GM21576 (cell line): Measurements from ENCODE around the gene PKD1.

Experiments
- ATAC-seq: cut with Tn5 transposase; IDR thresholded peaks from one replicate; pipeline ENCODE4 v1.9.1; 2021; ENCODE audit warnings: mild to moderate bottlenecking, moderate library complexity; ENCODE audit not compliant: unreplicated experiment

The PKD1 gene

DNA sequence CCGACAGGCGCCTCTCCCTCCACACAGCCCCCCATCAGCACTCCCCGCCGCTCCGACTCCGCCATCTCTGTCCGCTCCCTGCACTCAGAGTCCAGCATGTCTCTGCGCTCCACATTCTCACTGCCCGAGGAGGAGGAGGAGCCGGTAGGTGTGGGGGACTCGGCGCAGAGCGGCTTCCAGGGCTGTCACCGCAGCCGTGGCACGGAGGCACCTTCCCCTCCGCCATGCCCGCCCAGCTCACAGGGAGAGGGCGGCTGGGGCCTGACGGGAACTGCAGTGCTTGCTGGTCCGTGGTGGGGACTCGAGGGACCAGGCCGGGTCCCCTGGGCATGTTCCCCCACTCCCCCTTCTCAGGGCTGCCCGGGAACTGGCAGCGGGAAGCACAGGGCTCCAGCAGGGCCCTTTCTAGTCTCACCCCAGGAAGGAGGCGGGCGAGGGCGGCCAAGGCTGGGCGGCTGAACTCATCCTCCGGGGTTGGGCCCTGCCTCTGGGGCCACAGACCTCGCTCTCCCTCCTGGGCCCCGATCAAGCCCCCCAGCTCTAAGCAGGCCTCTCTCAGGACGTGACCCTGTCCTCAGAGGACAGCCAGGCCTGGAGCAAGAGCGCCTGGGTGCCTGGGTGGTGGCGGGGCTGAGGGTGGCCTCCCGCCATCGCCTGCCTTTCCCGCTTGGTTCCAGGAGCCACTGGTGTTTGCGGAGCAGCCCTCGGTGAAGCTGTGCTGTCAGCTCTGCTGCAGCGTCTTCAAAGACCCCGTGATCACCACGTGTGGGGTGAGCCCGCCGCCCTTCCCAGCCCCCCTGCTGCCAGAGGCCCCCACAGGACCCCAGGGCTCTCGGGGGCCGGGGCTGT, 35.1 kb upstream of the PKD1 start:
- ATAC-seq: no peak

DNA sequence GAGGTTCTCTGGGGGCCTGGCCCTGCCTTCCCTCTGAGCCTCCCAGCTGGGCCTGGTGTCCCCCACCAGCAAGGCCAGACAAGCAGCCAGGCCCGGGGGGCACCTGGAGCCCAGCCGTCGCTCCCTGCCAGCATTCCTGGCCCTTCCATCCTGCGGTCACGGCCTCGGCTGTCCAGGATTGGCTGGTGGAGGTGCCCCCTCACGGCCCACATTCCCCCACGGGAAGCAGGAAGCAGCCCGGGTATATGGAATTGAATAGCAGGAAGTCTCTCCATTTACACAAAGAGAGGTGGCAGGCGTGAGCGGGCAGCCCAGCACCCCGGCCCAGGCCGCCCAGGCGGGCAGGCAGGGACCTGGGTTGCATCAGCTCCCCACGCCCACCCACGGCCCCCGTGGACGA, 34.4 kb upstream of the PKD1 start:
- no peak for ATAC-seq

DNA sequence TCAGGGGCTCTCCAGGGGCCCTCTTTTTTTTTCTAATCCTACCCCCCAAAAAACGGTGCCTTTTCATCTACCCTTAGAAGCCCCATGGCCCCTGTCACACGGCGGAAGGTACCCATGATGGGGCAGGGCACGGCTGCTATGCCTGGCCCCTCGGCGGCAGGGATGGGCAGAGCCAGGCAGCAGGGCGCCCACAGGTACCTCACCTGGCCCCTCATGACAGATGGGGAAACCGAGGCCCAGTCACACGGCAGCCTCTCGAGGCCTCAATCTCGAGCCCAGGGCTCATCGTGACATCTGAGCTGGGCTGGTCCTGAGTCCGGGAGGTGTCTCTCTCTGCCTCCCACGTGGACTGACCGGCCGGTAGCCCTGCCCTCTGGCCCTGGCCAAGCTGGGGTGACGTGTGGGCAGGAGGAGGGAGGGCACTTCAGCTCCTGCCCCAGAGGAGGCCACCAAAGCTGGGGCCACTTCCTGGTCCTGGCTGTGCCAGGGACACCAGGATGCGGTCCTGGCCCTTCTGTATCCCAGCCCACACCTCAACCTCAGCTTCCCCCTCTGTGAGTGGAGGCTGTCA, 31.5 kb upstream of the PKD1 start:
- no peak for ATAC-seq

DNA sequence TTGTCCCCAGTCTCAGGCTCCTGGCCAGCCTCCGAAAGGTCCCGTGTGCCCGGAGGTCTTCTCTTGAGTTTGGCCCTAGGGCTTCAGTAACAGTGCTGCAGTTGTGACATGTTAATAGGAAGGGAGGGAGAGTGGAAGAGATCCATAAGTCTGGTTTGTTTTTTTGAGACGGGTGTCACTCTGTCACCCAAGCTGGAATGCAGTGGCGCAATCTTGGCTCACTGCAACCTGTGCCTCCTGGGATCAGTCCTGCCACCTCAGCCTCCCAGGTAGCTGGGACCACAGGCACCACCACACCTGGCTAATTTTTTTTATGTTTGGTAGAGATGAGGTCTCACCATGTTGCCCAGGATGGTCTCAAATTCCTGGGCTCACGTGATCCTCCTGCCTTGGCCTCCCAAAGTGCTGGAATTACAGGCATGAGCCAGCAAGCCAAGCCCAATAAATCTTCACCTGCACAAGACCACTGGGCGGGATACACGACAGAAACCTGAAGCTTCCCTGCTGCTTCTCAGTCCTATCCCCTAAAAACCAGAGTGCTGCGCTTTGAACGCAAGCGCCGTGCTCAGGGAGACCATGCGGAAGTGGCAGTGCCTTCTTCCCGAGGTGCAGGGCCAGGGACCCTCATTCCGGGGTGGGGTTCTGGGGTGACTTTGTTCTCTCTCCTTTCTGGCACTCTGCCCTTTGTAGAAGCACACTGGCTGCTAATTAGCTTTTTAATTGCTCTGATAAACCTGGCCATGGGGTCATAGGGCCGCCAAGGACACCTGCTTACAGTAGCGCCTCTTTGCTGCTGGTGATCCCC, 30.8 kb upstream of the PKD1 start:
- ATAC-seq: no peak

DNA sequence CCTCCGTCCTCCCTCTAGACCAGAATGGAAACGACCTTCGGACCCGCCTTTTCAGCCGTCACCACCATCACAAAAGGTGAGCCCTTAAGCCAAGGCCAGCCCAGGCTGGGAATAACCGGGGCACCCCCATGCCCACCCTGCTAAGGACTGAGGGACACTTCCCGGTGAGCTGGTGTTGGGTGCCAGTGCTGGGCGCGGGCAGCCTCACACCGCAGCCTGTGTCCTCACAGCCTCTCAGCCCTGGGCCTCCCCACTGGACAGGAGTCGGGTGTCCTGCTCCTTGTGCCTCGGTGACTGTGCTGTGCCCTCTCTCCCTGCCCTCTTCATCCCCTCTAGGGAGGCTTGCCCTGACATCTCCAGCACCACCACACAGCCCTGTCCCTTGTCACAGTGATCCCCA, 30.2 kb upstream of the PKD1 start:
- no peak for ATAC-seq

DNA sequence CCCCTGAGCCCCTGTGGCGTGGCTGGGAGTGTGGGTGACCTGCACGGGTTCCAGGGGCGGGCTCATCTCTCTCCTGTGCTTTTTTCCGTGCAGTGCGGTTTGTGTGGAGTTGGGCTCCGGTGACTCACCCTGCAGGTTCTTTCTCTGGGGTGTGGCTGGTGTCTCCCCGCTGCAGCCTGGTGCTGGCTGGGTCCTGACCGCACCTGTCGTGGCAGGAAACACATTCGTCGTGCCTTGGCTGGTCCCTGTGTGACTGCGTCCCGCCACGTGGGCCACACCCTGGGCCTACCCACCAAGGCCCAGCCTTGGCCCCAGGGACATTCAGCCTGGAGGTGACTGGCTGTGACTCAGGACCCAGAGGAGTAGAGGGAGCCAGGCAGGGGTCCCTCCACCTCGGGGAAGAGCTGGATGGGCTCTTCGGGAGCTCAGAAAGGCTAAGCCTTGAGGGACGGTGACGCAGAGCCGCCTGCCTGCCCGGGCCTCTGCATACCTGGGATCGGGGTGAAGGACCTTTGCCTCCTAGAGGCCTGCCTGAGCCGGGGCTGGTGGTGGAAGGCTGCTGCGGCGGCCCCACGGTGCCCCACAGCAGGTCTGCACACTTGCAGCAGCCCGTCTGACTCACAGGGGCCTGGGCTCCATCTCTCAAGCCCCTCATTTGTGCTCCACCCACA, 27.6 kb upstream of the PKD1 start:
- no peak for ATAC-seq

DNA sequence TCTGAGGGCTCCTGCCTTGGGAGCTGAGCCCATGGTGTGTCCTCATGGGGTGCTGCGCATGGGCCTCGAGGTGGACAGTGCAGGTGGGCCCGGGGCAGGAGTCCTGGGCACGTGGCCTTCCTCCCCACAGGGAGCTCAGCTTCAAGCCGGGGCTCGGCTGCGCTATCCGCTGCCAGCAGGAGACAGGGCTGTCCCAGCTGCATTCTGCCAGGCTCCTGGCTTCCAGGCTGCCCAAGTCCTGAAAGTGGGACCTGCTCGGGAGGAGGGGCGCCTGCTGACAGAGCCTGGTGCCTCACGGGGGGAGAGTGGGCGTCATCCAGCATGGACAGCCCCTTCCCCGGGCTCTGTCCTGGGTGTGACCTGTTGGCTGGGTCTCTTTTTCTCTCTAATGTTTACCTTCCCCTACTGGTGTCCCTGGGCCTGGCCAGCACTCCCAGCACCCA, 27.0 kb upstream of the PKD1 start:
- no peak for ATAC-seq

DNA sequence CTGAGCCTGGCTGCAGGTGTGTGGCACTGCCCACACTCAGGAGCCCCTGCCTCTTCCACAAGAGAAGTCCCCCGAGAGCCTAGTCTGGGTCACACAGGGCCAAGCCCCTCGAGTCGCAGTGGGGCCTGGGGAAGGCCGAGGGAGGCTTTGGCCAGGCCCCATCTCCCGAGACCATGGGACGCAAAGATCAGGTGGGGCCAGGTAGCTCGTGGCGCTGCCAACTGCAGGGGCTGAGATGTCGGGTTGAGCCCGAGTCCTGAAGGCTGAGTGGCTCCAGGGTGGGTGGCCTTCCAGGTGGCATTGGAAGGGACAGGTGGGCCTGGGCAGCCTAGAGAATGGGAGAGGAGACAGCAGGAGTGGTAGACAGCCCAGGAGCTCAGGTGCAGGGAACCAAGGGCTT, 26.2 kb upstream of the PKD1 start:
- no peak for ATAC-seq

DNA sequence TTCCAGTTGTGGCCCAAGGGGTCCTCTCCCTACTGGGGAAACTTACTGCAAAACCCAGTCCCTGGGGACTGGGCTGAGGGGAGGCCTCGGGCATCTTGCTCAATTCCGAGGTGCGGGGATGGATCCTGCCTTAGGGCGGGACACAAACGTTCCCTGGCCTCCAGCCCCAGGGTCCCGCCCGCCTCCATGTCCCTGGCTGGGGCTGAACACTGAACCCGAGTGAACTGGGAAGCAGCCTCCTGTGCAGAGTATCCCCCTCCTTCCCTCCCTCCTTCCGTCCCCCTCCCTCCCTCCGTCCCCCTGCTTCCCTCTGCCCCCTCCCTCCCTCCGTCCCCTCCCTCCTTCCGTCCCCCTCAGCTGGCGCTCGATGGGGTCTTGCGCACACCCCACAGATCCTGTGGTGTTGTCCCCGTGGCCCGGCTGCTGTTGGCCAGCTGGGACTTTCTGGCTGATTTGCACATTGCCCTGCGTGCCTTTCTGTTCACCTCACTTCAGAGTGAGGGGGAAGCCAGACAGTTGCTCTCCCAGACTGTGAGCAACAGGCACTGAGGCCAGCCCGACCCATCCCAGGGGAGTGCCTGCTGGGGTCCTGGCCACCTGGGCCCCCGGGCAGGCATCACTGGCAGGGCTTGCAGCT, 25.3 kb upstream of the PKD1 start:
- ATAC-seq: no peak

DNA sequence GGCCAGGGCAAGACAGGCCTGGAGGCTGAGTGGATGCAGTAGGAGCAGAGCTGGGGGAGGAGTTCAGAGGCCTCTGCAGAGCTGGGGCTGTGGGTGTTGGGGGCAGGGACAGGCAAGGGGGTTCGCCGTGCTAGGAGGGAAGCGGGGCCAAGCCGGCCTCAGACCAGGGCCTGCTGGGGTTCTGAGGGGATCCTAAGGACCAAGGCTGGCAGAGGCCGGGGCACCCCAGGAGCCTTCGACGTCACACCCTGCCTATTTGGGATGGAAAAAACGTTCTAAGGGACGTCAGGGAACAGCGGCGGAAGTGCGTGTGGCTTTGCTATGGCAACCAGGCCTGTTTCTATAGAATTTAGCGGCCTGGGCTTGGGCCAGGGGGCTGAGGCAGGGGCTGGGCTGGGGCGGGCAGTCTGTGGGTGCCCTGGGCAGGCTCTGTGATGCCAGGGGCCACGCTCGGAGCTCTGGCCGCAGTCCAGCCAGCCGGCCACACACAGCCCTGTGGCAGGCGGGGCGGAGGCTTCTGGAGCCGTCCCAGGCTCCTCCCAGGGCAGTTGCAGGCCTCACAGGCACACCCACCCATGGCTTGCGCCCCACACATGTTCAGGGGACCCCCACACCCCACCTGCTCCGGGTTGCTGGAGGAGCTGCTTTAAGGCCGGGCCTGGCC, 23.6 kb upstream of the PKD1 start:
- no peak for ATAC-seq

DNA sequence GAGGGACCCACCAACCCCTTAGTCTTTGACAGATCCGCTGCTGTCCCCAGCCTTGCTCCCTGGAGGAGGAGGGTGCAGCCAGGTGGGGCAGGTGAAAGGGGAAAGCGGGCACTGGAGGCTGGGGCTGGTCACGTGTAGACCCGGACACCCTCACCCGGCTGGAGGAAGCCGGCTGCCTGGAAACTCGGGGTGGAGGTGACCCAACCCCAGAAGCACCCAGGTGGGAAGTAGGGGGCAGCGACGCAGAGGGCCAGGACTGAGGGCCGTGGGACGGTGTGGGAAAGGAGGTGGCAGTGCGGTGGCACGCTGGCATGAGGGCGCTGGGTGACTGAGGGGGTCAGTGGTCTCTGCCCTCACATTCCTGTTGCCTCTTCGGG, 22.6 kb upstream of the PKD1 start:
- ATAC-seq: no peak

DNA sequence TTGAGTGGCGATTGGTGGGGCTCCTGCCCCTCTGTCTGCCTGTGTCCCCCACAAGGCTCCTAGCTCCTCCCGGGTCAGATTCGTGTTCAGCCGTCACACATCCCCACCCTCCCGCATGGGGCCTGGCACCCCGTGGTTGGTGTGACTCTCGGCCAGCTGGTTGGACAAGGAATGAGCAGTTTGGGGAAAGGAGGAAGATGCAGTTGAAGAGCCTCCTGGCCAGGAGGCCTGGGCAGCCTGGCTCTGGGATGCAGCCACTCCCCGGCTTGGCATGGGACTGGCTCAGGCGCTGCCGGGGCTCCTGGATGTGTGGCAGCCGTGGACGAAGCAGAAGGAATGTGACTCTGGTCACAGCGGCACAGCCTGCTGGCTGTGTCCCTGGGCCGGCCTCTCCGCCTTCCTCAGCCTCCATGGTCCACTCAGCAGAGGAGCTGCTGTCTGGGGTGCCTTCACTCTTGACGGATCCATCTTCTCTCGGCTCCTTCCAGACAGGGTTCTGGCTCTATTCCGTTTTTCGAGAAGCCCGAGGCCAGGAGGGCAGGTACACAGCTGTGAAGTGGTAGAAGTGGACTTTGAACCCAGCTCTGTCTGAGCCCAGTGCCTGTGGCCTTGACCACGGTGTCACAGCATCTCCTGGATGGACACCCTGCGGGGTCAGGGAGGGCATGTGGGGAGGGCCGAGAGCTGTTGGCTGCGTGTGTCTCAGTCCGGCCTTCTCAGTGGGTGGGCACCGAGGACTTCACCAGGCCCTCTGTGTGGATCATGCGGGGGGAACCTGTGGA, 22.0 kb upstream of the PKD1 start:
- ATAC-seq: no peak

DNA sequence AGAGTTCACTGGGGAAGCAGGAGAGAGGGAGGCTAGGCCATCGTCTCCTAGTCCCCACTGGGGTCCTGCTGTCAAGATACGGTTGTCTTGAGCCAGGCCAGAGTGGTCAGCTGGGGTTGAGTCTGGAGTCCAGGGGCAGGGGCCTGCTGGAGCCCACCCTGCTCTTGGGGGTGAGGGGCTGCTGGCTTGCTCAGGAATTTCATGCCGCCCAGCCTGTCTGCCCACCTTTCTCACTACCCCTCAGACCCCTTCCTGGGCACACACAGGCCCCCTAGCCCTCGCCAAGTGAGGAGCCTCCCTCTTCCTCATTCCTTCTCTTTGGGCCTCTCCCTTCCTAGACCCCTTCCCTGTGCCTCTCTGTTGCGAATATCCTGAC, 21.1 kb upstream of the PKD1 start:
- ATAC-seq: no peak

DNA sequence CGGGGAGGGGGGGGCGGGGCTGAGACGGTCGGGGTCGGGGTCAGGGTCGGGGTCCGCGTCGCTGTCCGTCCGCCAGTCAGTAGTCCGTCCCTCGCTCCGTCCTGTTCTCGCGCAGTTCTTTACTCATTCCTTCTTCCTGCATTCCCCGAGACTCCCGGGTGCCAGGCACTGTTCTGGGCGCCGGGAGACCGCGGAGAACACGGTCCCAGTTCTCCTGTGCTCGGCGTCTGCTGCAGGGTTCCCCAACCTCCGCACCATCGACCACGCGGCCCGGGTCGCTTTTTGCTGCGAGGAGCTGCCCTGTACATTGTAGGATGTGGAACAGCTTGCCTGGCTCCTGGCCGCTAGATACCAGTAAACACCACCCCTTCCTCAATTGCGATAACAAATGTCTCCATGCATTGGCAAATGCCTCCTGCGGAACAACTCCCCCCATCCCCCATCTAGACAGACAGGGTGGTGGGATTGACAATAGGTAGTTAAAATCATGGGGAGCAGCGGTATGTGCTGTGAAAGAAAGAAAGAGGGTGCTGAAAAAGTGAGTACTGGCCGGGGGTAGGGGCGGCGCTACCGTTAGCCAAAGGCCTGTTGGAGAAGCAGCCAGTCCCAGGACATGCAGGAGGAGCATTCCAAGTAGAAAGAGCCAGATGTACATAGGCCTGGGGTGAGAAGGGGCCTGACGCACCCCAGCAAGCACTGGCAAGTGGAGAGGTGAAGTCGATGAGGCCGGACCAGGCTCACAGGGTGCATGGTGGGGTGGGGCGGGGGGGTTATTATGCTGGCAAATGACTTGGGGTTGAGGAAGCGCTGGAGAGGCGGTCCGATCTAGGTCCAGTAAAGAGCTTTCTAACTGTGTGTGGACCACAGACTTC, 20.5 kb upstream of the PKD1 start:
- ATAC-seq: no peak

DNA sequence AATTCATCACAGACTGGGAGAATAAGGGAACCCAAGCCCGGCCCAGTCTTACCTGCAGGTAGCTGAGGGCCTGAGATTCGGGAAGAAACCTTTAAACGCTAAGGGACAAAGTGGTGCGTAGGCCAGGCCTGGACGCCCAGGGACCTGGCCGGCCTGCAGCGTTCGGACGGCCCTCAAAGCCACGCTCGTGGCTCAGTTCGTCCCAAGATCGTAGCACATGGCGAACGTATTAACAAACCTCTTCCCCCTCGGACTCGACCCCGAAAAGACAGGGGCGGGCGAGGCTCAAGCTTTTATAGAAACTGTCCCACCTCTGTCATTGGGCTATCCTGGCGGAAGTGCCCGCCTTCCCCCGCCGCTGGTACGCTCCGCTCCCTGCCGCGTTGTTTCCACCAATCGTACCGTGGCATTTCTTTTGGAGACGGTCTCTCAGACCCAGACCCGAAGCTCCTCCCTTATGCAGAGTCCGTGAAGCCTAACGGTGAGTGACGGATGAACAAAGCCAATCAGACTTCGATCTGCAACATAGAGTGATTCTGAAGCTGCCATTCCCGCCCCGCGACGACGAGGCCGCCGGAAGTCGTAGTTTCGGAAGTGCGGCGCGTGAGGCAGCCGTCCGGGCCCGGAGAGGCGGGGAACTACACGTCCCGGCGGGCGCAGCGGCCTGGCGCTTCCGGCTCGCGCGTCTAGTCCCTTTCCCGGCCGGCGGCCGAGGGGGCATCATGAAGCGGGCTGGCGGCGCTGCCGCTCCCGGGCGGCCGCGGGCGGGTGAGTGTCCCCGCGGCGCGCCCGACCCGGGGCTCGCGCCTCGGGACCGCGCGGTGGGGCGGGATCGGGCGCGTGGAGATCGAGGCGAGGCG, 19.6 kb upstream of the PKD1 start, which contains the start of gene TRAF7:
Gene TRAF7 (plus strand): TSS at position 692 of the 860 bp plus-strand sequence. CDS start 8,139 bp downstream, outside the sequence.
- peak; percentile 87 for ATAC-seq

DNA sequence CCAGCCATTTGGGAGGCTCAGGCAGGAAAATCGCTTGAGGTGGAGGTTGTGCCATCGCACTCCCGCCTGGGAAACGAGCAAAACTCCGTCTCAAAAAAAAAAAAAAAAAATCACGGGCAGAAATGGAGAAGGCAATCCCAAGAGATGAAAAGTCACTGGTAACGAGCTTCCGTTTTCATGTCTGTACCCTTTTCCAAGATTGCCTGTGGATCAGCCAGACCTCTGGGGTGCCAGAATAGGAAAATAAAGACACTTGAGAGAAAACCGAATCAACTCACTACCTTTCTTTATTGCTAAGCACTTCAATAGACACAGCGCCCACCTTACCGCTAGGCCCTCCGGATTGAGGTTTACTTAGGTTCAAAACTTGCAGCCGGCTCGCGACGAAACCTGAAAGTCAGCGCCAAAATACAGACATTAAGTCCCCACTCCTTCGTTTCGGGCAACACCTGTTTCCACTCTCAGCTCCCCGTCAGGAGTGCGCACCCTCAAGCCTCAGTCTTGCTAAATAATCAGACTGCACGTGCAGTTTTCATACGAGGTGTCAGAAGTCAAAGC, 18.9 kb upstream of the PKD1 start:
- no peak for ATAC-seq
